Suppressor macrophage (primary cell): ENCODE measurements around the gene FAM3A.

ENCODE experiments used
- DNase-seq, 4 experiments: peaks; one replicate each; pipeline ENCODE4 v3.0.0-alpha.2; 2020 to 2022

Gene FAM3A

DNA sequence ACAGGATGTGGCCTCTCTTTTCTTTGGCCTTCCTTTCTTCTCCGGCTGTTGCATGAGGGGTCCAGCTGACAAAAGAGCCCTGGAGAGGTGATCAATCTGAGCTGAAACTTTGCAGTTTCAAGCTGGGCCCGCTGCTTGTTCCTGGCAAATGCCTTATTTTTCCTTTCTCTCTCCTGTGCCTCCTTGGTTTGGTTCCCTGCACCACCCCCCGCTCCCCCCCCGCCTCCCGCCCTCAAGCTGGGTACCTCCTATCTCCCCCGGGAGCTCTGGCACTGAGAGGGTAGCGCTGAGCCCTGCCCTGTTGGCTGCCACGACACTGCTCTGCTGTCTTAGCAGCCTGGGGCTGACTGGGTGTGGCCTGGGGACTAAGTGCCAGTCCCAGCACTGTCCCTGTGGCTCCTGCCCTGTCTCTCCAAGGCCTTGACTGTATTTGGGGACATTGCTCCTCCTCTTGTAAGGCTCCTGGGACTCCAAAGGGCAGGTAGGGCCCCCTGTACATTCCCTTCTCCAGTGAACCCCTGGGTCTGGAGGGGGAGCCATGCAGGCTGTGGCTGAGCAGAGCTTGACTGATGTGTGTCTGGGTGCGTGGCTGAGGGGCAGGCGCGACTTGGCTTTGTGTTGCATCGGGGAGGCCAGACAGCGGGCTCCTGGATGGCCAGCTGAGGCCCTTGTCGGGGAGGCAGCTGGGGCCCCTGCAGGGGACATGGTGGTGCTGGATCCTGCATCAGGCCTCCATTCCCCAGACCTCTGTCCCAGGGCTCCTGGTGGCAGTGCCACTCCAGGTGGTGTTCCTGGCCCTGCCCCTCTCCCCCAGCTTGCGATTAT is 56.9 kb downstream of the FAM3A start:
- peak in 3 of 4 experiments; percentile 26 to 45 (median 31) for DNase-seq

DNA sequence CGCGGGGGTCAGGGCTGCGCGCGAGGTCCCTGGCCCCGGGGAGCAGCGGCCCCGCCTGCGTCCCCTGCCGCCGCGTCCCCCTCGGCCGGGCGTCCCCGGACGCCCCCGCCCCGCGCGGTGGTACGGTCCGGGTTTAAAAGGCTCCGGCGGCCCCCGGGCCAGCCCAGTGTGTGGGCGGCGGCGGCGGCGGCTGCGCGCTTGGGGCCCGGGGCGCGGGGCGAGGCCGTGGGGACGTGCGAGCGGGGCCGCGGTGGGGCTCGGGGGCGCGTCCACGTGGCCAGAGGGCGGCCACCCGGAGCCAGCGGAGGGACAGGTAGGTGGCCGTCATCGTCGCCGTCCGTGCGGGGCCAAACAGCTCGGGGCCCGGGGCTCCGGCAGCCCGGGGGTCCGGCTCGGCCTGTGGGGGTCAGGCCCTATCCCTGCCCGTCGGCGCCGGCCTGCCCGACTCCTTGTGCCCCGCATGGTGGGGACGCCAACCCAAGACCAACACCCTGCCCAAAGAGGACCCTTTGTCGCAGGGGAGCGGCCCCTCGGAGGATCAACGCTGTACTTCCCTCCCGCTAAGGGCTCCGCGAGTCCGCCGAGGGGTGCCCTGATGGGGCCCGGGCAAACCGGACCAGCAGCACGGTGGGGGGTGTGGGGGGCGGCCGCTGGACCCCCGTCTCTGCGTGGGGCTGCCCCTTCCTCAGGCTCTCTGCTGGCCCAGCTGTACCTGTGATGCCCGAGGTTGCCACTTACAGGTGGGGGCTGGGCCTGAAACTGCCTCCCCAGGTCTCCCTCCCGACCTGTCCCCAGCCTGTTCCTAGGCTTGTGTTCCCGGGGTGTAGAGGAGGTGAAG is 57.7 kb downstream of the FAM3A start, which contains the start of gene PLXNA3:
Gene PLXNA3 (plus strand): TSS at position 166 of the 838 bp plus-strand sequence. CDS start 1,903 bp downstream, outside the sequence.
- peak; percentile 56 to 83 (median 68) for DNase-seq

DNA sequence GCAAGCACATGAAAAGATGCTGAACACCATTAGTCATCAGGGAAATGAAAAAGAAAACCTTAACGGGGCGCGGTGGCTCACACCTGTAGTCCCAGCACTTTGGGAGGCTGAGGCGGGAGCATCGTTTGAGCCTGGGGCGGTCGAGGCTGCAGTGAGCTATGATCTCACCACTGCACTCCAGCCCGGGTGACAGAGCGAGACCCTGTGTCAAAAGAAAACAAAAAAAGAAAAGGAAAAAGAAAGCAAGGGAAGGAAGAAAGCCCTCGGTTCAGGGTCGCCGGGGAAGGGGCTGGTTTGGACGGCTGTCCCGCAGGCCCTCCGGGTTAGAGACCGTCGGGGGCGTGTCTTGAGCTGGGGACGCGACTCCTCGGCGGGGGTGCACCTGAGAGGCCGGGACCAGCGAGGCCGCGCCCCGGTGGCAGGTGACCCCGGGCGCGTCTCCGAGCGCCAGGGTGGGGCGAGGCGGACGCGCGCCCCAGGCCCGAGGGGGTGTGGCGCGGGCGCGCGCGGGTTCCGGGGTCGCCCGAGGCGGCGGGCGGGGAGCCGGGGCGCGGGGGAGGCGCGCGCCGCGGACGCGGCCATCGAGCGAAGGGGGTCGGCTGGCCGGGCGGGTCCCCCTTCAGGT is 58.4 kb downstream of the FAM3A start:
- peak; percentile 19 to 77 (median 60) for DNase-seq
